ENCODE results near the gene PLA2G12B.

The PLA2G12B gene

DNA sequence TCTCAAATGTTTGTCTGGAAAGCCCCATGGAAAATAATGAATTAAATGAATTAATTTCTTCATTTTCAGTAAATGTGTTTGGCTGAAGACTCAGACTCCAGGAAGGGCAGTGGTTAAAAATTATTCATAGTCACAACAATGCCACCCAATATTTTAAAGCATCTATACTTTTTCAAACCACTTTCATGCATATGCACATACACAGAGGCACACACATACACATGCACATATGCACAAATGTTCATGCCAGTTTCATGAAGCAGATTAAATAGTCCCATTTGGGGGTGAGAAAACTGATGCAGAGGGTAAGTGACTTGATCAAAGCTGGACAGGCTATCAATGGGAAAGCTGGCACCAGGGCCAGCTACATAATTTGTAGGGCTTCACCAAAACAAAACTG, 1.4 kb upstream of the PLA2G12B start:
- H3K27ac ChIP-seq (replicated peaks) = no peak overlapping the region
- TF ChIP-seq SPI1 (IDR thresholded peaks at IDR 0.05; ENCODE audit: borderline replicate concordance, low read depth) = no peak
- TF ChIP-seq, protein P1, sequence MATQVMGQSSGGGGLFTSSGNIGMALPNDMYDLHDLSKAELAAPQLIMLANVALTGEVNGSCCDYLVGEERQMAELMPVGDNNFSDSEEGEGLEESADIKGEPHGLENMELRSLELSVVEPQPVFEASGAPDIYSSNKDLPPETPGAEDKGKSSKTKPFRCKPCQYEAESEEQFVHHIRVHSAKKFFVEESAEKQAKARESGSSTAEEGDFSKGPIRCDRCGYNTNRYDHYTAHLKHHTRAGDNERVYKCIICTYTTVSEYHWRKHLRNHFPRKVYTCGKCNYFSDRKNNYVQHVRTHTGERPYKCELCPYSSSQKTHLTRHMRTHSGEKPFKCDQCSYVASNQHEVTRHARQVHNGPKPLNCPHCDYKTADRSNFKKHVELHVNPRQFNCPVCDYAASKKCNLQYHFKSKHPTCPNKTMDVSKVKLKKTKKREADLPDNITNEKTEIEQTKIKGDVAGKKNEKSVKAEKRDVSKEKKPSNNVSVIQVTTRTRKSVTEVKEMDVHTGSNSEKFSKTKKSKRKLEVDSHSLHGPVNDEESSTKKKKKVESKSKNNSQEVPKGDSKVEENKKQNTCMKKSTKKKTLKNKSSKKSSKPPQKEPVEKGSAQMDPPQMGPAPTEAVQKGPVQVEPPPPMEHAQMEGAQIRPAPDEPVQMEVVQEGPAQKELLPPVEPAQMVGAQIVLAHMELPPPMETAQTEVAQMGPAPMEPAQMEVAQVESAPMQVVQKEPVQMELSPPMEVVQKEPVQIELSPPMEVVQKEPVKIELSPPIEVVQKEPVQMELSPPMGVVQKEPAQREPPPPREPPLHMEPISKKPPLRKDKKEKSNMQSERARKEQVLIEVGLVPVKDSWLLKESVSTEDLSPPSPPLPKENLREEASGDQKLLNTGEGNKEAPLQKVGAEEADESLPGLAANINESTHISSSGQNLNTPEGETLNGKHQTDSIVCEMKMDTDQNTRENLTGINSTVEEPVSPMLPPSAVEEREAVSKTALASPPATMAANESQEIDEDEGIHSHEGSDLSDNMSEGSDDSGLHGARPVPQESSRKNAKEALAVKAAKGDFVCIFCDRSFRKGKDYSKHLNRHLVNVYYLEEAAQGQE (IDR thresholded peaks at IDR 0.05; ENCODE audit: insufficient replicate concordance, low read depth) = no peak
- TF ChIP-seq GABPA (IDR thresholded peaks at IDR 0.05; ENCODE audit: low read depth) = no peak
- TF ChIP-seq, protein P2, sequence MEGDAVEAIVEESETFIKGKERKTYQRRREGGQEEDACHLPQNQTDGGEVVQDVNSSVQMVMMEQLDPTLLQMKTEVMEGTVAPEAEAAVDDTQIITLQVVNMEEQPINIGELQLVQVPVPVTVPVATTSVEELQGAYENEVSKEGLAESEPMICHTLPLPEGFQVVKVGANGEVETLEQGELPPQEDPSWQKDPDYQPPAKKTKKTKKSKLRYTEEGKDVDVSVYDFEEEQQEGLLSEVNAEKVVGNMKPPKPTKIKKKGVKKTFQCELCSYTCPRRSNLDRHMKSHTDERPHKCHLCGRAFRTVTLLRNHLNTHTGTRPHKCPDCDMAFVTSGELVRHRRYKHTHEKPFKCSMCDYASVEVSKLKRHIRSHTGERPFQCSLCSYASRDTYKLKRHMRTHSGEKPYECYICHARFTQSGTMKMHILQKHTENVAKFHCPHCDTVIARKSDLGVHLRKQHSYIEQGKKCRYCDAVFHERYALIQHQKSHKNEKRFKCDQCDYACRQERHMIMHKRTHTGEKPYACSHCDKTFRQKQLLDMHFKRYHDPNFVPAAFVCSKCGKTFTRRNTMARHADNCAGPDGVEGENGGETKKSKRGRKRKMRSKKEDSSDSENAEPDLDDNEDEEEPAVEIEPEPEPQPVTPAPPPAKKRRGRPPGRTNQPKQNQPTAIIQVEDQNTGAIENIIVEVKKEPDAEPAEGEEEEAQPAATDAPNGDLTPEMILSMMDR (IDR thresholded peaks at IDR 0.05; ENCODE audit: insufficient read depth, low read length) = no peak
- no peak for TF ChIP-seq POLR2AphosphoS5 (IDR thresholded peaks at IDR 0.05; ENCODE audit: low read depth)
- H3K4me3 ChIP-seq (replicated peaks; ENCODE audit: insufficient read depth, low read length) = no peak overlapping the region
- H3K27me3 ChIP-seq (ENCODE audit: insufficient read depth, poor library complexity, severe bottlenecking) = no peaks in the 10 kb centered on the region
- DNase-seq (ENCODE audit: low read depth in 1 of 2, low spot score in 1 of 2) = no peak

DNA sequence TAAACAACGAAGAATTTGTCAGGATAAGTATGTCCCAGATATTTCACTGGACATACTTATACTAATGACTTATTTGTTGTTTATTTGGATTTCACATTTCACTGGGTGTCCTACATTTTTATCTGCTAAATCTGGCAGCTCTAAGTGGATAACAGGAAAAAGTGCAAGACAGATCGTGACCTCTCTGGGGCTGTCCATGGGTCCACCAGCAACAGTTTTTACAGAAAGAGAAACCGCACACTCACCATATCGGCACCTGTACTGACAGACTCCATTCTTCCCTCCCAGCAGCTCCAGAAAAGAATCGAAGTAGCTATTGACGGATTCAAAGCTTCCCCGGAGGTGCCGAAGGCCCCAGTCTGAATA, 393 bp downstream of the PLA2G12B start:
- no peaks in the 10 kb centered on the region for H3K27me3 ChIP-seq (ENCODE audit: insufficient read depth, poor library complexity, severe bottlenecking)
- no peak for DNase-seq (ENCODE audit: low read depth in 1 of 2, low spot score in 1 of 2)
- H3K27ac ChIP-seq (replicated peaks) = no peak overlapping the region
- H3K4me3 ChIP-seq (replicated peaks; ENCODE audit: insufficient read depth, low read length) = no peak overlapping the region
- TF ChIP-seq POLR2AphosphoS5 (IDR thresholded peaks at IDR 0.05; ENCODE audit: low read depth) = no peak
- no peak for TF ChIP-seq SPI1 (IDR thresholded peaks at IDR 0.05; ENCODE audit: borderline replicate concordance, low read depth)
- no peak for TF ChIP-seq GABPA (IDR thresholded peaks at IDR 0.05; ENCODE audit: low read depth)
- TF ChIP-seq, protein P1 (IDR thresholded peaks at IDR 0.05; ENCODE audit: insufficient replicate concordance, low read depth) = no peak
- TF ChIP-seq, protein P2 (IDR thresholded peaks at IDR 0.05; ENCODE audit: insufficient read depth, low read length) = no peak

DNA sequence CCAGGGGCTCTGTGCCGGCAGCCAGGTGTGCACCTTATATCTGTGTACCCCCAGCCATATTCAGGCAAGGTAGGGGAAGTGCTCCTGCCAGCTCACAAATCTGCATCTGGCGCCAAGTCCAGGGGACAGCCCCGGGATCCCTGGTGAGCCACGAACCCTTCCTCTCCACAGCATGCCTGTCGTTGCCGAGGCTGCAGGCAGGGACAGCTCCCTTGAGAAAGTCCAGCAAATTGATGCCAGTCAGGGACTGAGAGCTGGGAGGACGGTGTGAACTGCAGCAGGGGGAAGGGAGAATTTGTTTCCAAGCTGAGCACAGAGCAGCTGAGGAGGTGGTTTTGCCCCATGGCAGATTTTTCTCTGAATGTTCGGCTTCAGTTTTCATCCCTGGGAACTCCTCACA, 919 bp downstream of the PLA2G12B start:
- Histone ChIP-seq H3K27ac (replicated peaks) (no peak overlapping the region), H3K4me3 (replicated peaks; ENCODE audit: insufficient read depth, low read length) (no peak overlapping the region), H3K27me3 (ENCODE audit: insufficient read depth, poor library complexity, severe bottlenecking) (no peaks in the 10 kb centered on the region)
- DNase-seq (ENCODE audit: low read depth in 1 of 2, low spot score in 1 of 2) = no peak
- TF ChIP-seq, protein P2 (IDR thresholded peaks at IDR 0.05; ENCODE audit: insufficient read depth, low read length) = no peak
- no peak for TF ChIP-seq POLR2AphosphoS5 (IDR thresholded peaks at IDR 0.05; ENCODE audit: low read depth)
- TF ChIP-seq SPI1 (IDR thresholded peaks at IDR 0.05; ENCODE audit: borderline replicate concordance, low read depth) = no peak
- TF ChIP-seq, protein P1 (IDR thresholded peaks at IDR 0.05; ENCODE audit: insufficient replicate concordance, low read depth) = no peak
- TF ChIP-seq GABPA (IDR thresholded peaks at IDR 0.05; ENCODE audit: low read depth) = no peak

Measured in HL-60 (cell line).